Body of pancreas (tissue), 4 donors: ENCODE data around the gene SLC6A2. TPM values are rescaled to one million over a fixed set of nuclear protein-coding genes. Genes with fewer than 3 reads are reported as not detected.

Source experiments
- ATAC-seq: fragments of 150-250 bp; one replicate; pipeline ENCODE4 v1.9.1; 2016
- DNase-seq, 4 donors: peaks; one replicate each; pipeline ENCODE4 v3.0.0-alpha.2; 2019
- H3K27ac ChIP-seq, 4 donors: fragments of 200-600 bp; sonication (generic); 1 replicate in 3 of 4; 2 replicates in 1 of 4; pipeline versions ENCODE4 v1.5.1 to v1.6.1; 2016 to 2019; ENCODE audit warnings: mild to moderate bottlenecking in 1 of 4, mixed read lengths in 1 of 4, moderate library complexity in 1 of 4
- H3K27me3 ChIP-seq, 2 donors: fragments of 200-600 bp; sonication (generic); one replicate each; pipeline ENCODE4 v1.6.0; 2016; ENCODE audit warnings: mild to moderate bottlenecking in 1 of 2
- H3K36me3 ChIP-seq, 2 donors: fragments of 200-600 bp; sonication (generic); replicated peaks in 1 of 2; 2 replicates each; pipeline ENCODE4 v1.5.1; 2016; ENCODE audit warnings: low read depth in 2 of 2; ENCODE audit not compliant: insufficient read depth in 1 of 2
- H3K4me1 ChIP-seq: fragments of 200-600 bp; sonication (generic); one replicate; pipeline ENCODE4 v1.6.0; 2016
- H3K4me3 ChIP-seq, 2 donors: fragments of 200-600 bp; sonication (generic); 1 replicate in 1 of 2; 2 replicates in 1 of 2; pipeline ENCODE4 v1.5.1; 2016 to 2019
- H3K9me3 ChIP-seq, 3 donors: fragments of 200-600 bp; sonication (generic); 1 replicate in 2 of 3; 2 replicates in 1 of 3; pipeline ENCODE4 v1.5.1; 2016
- POLR2A ChIP-seq, 3 donors: fragments of 450-650 bp; IDR thresholded peaks; one replicate each; pipeline ENCODE4 v1.6.1; 2016; ENCODE audit warnings: antibody characterized with exemption in 3 of 3, mild to moderate bottlenecking in 2 of 3
- WGBS, 2 donors: methylation state at CpG; one replicate each; pipeline ENCODE4 v1.1.5; 2017; 5-methylcytosine and 5-hydroxymethylcytosine counted together
- intact Hi-C: fragments of 100-400 bp; cut with DNase I; formaldehyde crosslinking; loops from one replicate; pipeline ENCODE4 v1.15.1; 2023
- total RNA-seq, 2 donors: library from RNA; depleted of rRNA; stranded (reverse); fragments of >200 nt; gene quantifications; one replicate each; pipeline ENCODE4 v1.1.0, GENCODE V29; 2016
- TF ChIP-seq, protein P1 (sequence below), 7 experiments: fragments of 450-650 bp in 4 of 7; fragments of 200-600 bp in 3 of 7; sonication (generic) in 3 of 7; IDR thresholded peaks; one replicate each; pipeline ENCODE4 v1.5.1; 2016 to 2019; ENCODE audit warnings: antibody characterized with exemption in 7 of 7

SLC6A2 gene
- total RNA-seq, 2 donors from 2014 or later = not detected

- 45 to 50% methylated on average over 3 to 5 of the region's 5 CpGs for WGBS, 2 donors
- no peaks in the 10 kb centered on the region for H3K27me3 ChIP-seq
- no peak overlapping the region for H3K4me3 ChIP-seq
- ATAC-seq = no peak
- intact Hi-C loops = loop anchor here (5.0 kb wide), 2 partner anchors 132 to 608 kb away; no protein-coding TSS in a partner anchor
- H3K9me3 ChIP-seq = no peaks in the 10 kb centered on the region
- H3K36me3 ChIP-seq = no peaks in the 10 kb centered on the region
- TF ChIP-seq, protein P1, sequence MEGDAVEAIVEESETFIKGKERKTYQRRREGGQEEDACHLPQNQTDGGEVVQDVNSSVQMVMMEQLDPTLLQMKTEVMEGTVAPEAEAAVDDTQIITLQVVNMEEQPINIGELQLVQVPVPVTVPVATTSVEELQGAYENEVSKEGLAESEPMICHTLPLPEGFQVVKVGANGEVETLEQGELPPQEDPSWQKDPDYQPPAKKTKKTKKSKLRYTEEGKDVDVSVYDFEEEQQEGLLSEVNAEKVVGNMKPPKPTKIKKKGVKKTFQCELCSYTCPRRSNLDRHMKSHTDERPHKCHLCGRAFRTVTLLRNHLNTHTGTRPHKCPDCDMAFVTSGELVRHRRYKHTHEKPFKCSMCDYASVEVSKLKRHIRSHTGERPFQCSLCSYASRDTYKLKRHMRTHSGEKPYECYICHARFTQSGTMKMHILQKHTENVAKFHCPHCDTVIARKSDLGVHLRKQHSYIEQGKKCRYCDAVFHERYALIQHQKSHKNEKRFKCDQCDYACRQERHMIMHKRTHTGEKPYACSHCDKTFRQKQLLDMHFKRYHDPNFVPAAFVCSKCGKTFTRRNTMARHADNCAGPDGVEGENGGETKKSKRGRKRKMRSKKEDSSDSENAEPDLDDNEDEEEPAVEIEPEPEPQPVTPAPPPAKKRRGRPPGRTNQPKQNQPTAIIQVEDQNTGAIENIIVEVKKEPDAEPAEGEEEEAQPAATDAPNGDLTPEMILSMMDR (IDR thresholded peaks at IDR 0.05) = no peak
- no peak for TF ChIP-seq POLR2A (IDR thresholded peaks at IDR 0.05)
- DNase-seq = no peak
- H3K4me1 ChIP-seq = no peaks in the 10 kb centered on the region
- no peak overlapping the region for H3K27ac ChIP-seq
Observed at GRCh38 chr16:55709801-55710200, 54.0 kb downstream of the SLC6A2 start.

DNA sequence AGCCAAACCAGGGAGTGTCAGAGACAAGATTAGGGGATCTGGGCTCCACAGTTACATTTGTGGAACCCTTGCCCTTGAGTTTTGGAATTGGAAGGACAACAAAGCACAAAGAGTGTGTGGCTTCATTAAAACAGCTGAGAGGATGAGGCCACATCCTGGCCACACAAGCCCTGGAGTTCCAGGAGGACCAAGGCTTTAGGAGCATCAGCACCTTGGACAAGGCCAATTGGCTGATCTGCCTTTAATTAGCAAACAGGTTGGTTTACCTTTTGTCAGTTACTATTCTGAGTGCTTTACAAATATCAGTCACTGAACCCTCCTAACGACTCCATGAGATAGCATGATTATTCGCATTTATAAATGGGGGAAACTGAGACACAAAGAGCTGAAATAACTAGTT lies 54.7 kb downstream of the SLC6A2 start:
- intact Hi-C loops = loop anchor here (5.0 kb wide), 1 partner anchor 132 kb away; no protein-coding TSS in a partner anchor
- H3K9me3 ChIP-seq = no peaks in the 10 kb centered on the region
- TF ChIP-seq, protein P1 (IDR thresholded peaks at IDR 0.05) = no peak
- no peak for TF ChIP-seq POLR2A (IDR thresholded peaks at IDR 0.05)
- no peak for DNase-seq
- no peak overlapping the region for H3K4me3 ChIP-seq
- H3K4me1 ChIP-seq = no peaks in the 10 kb centered on the region
- no peaks in the 10 kb centered on the region for H3K36me3 ChIP-seq
- H3K27me3 ChIP-seq = no peaks in the 10 kb centered on the region
- WGBS, 2 donors = 24 to 36% methylated on average over 2 of the region's 2 CpGs
- no peak for ATAC-seq
- no peak overlapping the region for H3K27ac ChIP-seq

DNA sequence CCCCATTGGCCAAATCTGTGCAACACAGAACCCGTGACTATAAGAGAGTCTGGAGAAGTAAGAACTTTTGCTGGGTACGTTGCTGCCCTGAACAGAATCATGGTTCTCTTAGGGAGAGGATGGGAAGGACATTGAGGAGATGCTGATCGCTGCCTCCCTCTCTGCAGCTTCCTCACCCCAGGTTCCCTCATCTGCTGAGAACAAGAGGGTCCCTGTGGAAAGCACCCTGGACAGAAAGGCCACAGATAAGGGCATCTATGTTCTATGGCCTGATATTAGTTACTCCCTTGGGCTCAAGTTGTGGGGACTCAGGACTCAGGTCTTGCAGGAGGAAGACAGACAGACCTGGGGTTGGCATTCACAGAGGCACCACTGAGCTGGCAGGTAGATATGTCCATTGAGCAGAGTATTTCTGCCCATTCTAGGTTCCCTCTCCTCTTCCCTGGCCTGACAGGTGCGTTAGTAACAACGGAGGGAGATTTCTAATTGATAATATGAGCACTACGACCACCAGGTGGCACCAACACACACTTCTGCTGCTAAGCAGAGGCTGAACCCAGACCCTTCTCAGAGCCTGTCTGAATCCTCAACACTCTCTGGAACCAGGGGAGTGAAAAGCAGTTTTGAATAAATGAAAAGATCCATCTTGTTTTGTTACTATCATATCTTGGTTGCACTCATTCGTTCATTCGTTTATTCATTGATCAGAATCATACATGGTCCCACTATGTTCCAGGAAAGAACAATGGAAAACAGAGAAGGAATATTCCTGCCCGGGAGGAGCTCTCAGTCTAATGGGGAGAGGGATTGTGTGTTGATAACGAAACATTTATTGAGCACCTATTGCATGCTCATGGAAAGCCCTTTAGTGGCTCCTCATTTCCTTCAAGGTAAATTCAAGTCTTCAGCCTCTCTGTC lies 56.4 kb downstream of the SLC6A2 start:
- no peak overlapping the region for H3K4me3 ChIP-seq
- 14% methylated on average over 10 of the region's 10 CpGs for WGBS, 2 donors
- DNase-seq (peak; percentile 73 to 83 (median 75)), ATAC-seq (peak; percentile 56)
- intact Hi-C loops = loop anchor here (5.0 kb wide), 1 partner anchor 130 kb away; no protein-coding TSS in a partner anchor
- H3K36me3 ChIP-seq = no peaks in the 10 kb centered on the region
- no peak for TF ChIP-seq POLR2A (IDR thresholded peaks at IDR 0.05)
- TF ChIP-seq, protein P1 (IDR thresholded peaks at IDR 0.05) = peak; percentile 46 to 67 (median 64)
- no peaks in the 10 kb centered on the region for H3K27me3 ChIP-seq
- no peak overlapping the region for H3K27ac ChIP-seq
- H3K9me3 ChIP-seq = no peaks in the 10 kb centered on the region
- no peaks in the 10 kb centered on the region for H3K4me1 ChIP-seq

DNA sequence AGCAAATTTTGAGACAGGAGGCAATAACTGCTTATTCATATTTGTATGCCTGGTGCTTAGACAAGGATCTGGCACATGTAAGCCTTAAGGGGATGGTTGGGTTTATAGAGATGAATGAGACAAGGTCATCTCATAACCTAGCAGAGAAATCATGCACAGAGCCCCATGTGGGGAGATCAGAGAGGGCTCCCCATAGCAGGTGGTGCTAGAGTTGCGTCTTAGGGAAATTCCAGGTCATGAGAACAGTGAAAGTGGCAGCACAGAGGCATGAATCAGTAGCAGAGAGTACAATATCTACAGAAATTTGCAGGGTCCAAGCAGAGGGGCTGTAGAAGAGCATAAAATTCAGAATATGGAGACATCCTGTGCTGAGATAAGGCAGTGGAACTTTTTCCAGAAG lies 57.3 kb downstream of the SLC6A2 start:
- ATAC-seq = no peak
- Histone ChIP-seq H3K9me3 (no peaks in the 10 kb centered on the region), H3K27ac (no peak overlapping the region), H3K36me3 (no peaks in the 10 kb centered on the region), H3K4me1 (no peaks in the 10 kb centered on the region), H3K4me3 (no peak overlapping the region), H3K27me3 (no peaks in the 10 kb centered on the region)
- no peak for TF ChIP-seq POLR2A (IDR thresholded peaks at IDR 0.05)
- TF ChIP-seq, protein P1 (IDR thresholded peaks at IDR 0.05) = no peak
- WGBS, 2 donors = 58 to 71% methylated on average over 1 of the region's 1 CpG
- intact Hi-C loops = loop anchor here (5.0 kb wide), 1 partner anchor 129 kb away; no protein-coding TSS in a partner anchor
- DNase-seq = no peak
